ENCODE results near the gene ELFN1. TPM values are rescaled to one million over a fixed set of nuclear protein-coding genes. Genes with fewer than 3 reads are reported as not detected.
"Not testable (repeated sequence)": the region's sequence is repeated elsewhere in the genome, so short reads cannot be mapped to it uniquely, and the experiment has no call there.

ELFN1 gene
- total RNA-seq, 1 donor from 2014 or later: 12.0 TPM

DNA sequence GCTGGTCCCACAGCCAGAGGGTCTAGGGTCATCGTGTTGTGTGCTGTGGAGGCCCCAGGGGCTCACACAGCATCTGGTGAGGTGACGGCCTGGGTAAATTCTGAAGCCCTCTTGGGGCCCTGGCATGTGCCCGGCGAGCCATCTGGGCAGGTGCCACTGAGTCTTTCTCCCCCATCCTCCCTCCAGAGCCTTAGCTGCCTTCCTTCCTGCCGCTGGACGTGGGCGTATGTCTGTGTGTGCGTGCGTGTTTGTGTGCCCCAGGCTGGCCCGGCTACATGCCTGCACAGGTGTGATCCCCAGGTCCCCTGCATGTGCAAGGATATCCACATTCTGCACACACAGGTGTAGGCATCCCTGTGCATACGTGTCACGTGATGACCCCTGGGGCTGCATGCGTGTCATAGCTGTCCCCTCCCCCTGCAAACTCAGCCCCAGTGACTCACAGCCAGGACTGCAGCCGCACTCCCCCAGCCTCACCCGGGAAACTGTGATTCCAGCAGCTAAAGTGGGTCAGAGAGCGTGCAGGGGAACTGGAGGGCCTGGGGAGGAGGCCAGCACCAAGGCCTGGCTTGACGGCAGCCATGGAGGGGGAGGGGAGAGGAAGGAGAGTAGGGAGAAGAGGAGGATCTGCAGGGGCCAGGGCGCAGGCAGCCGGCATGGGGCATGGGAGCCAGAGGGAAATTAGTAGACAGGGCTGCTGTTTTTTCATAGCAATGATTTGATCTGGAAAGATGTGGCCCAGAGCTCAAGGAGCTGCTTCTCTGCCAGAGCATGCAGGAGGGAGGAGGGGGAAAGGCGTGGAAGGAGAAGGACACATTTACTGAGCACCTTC, 46.4 kb downstream of the ELFN1 start:
- intact Hi-C loops (cut with micrococcal nuclease): no loop called here
- ATAC-seq (no peak), DNase-seq (peak; percentile 24)

DNA sequence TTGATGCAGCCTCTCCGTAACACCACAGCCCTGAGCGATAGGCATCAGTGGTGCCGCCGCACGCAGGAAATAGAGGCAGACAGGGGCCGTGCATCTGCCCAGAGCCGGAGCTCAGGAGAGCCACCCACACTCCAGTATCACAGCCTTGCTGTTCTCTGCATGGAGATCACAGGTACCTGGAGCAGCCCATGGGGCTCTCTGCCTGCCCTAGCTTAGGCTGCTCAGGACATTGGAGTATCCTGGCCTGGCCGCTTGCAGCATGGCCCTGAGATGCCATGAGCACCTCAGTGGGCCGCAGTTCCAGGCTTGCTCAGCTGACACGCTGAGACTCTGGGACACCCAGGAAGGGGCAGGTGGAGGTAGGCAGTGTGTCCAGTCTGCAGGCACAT, 47.0 kb downstream of the ELFN1 start:
- intact Hi-C loops (cut with micrococcal nuclease): no loop called here
- ATAC-seq (no peak), DNase-seq (peak; percentile 13)

DNA sequence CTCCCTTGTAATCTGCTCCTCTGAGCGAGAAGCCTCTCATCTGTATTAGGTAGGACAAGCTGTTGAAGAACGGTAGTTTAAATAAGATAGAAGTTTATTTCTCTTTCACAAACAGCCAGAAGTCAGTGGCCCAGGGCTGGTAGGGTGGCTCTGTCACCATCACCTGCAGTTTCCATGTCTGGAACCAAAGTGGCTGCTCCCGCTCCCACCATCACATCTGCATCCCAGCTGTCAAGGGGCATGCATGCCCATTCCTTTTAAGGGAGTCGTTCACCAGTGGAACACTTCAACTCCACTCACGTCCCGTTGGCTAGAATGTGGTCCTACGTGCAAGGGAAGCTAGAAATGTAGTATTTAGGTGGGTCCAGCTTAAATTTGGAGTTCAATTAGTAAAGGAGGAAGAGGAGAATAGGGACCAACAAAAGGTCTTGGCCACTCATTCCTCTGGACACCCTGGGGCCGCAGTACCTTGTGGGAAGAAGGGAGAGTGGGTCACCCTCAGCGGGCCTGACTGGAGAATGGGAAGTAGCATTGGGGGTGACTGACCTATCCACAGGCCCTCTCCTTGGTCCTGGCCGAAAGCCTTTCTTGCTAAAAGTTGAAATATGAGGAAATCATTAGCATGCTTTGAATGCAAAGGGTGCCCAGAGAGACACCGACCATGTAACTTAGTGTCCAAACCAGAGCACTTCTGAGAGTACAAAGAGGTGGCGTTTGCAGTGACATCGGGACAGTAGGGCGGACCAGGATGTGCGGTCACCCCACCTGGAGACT, 48.0 kb downstream of the ELFN1 start:
- intact Hi-C loops (cut with micrococcal nuclease): no loop called here
- ATAC-seq (no peak), DNase-seq (peak; percentile 15)

DNA sequence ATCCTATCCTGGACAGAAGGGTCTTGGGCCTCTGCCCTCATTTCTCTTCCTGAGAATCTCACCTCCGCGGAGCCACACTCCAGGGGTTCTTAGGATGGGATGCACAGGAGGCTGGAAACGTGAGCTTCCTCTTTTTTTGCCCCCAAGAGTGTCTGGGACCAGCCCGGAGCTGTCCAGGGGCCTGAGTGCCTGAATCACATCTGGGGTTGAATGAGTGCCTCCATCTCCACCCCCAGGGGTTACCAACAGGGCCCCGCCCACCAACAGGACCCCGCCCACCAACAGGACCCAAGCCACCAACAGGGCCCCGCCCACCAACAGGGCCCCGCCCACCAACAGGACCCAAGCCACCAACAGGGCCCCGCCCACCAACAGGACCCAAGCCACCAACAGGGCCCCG, 48.8 kb downstream of the ELFN1 start:
- peak; percentile 21 for DNase-seq
- ATAC-seq; intact Hi-C loops (cut with micrococcal nuclease): not testable (repeated sequence)

DNA sequence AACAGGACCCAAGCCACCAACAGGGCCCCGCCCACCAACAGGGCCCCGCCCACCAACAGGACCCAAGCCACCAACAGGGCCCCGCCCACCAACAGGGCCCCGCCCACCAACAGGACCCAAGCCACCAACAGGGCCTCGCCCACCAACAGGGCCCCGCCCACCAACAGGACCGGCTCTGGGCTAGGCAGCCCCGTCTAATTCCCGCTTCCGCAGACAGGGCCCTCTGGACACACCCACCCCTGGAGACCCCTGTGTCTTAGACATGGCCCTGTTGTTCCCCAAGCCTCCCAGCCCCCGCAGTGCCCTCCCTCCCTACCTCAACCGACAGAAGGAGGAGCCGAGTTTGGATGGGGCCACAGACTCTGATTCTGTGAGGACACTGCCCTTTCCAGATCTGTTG, 49.2 kb downstream of the ELFN1 start:
- intact Hi-C loops (cut with micrococcal nuclease); ATAC-seq: not testable (repeated sequence)
- peak; percentile 11 for DNase-seq

DNA sequence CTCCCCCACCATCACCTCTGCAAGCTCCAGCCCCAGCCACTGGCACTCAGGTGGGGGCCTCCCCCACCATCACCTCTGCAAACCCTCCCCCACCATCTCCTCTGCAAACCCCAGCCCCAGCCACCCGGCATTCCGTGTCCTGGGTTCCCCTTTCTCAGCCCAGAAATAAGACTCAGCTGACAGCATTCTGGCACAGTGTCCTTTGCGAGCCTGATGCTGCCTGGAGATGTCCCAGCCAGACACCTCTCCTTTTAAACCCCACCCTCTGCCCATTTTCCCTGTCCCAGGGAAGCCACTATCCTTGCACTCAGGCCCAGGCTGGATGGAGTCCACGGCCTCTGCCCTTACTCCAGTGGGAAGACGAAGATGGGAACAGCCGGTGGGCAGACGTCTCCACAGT, 49.8 kb downstream of the ELFN1 start:
- DNase-seq: peak; percentile 48
- intact Hi-C loops (cut with micrococcal nuclease): no loop called here

DNA sequence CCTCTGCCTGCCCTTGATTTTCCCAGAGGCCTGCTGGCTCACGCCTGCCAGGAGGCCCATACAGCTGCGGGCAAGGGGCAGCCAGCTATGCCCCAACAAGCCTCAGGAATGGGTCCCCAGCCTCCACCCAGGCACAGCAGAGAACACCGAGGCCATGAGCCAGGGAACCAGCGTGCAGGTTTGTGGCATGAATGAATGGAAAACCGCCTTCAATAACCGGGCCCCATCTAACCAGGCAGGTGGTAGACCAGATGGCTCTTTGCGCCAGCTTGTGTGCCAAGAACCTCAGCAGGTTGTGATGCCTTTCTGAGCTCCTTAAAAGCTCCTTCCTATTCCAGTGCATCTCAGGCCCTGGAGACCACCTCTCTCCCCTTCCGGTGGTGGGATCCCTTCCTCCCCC, 50.2 kb downstream of the ELFN1 start:
- no peak for ATAC-seq
- no peak for DNase-seq
- intact Hi-C loops (cut with micrococcal nuclease): no loop called here

More for the DNA sequence above, 49.8 kb downstream of the ELFN1 start:
- ATAC-seq: peak; percentile 78

DNA sequence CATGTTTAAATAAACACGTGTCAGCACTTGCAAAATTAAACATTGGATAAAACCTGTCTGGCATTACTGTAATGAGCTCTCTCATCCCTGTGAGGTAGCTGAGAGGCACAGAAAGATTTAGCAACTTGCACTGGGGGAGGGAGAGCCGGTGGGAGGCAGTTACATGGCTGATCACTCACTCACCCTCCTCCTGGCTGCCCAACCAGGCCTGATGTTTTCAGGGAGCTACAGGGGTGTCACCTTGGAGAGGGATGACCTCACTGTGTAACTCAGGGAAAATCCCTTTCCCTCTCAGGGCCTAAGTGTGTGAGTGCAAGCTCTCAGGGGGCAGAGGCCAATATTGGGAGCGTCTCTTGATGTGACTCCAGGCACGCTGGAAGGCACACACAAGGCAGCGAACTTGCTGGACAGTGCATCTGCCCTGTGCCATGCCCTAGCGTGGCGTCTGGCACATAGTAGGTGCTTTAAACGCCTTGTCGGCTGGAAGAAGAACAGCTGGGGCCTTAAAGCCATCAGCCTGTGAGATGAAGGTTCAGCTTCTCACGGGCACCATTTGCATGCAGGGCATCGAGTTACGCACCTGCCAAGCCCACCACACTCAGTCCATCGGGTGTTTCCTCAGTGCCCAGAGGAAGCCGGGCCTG, 51.1 kb downstream of the ELFN1 start:
- intact Hi-C loops (cut with micrococcal nuclease): no loop called here
- DNase-seq (peak; percentile 17), ATAC-seq (no peak)

DNA sequence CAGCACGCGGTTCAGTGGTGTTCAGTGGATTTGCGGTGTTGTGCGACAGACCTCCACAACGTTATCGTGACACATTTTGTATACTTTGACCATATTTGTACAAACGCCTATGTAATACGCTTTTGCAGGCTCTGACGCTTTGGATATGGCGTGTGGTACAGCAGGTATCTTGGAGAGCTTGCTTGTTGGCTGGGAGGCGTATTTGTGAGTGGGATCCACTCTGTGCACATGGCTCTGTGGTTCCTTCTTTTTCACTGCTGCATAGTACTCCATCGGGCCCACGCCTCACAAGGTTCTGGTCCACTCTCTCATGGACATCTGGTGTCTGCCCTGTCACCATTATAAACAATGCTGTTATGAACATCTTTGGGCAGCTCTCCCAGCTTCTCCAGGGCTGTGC, 53.2 kb downstream of the ELFN1 start:
- DNase-seq (no peak), ATAC-seq (no peak)
- intact Hi-C loops (cut with micrococcal nuclease): no loop called here

DNA sequence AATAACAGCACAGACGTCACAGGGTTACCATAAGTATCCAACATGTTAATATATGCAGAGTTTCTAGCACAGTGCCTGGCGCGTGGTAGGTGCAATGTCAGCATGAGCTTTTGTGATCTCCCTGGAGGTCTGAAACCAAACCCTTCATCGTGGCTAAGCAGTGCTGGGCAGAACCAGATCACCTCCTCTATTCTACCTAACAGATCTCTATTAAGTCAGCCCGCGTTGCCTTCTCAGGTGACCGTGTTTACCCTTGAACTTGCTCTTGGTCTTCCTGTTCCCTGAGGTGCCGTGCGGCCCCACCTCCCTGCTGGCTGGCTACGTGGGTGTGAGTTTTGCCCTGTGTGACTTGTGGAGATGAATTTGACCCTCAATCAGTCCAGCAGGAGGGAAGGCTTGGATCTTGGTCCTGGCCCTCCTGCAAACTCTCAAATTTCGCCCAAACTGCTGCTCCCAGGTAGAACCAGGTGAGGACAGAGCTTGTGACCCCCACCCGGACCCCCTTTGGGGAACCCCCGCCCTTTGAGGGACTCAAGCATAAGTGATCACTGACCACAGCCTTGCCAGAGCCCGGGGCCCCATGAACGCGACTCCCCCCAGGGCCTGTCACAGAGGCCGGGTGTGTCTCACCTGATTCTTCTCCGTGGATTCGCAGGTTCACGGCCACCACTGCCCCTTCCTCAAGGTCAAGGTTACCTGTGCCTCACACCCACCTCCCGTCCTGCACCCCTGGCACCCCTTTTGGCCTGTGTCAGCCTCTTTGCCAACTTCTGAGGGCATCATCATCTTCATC, 54.2 kb downstream of the ELFN1 start:
- DNase-seq (peak; percentile 29), ATAC-seq (no peak)
- intact Hi-C loops (cut with micrococcal nuclease): no loop called here

DNA sequence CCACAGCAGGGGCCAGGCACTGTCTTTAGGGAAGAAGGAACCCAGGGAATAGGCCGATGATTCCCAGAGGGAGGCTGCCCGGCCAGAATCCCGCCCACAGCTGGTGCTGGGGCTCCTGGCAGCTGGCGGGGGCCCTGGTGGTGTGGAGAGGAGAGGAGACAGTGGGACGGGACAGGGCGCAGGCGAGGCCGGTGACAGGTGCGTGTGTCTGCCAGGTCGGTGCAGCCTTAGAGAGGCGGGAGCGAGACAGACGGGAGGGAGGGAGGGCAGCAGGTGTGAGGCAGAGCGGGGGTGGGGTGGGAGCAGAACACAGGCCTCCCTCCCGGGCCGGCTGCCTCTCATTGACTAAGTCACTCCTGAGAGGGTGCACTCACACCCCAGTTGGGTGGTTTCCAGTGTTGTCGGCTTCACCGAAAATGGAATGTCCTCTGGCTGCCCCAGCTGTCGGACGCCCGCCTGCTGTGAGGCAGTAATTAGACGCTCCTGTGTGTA, 55.2 kb downstream of the ELFN1 start:
- ATAC-seq (peak; percentile 90), DNase-seq (peak; percentile 89)
- intact Hi-C loops (cut with micrococcal nuclease): no loop called here

DNA sequence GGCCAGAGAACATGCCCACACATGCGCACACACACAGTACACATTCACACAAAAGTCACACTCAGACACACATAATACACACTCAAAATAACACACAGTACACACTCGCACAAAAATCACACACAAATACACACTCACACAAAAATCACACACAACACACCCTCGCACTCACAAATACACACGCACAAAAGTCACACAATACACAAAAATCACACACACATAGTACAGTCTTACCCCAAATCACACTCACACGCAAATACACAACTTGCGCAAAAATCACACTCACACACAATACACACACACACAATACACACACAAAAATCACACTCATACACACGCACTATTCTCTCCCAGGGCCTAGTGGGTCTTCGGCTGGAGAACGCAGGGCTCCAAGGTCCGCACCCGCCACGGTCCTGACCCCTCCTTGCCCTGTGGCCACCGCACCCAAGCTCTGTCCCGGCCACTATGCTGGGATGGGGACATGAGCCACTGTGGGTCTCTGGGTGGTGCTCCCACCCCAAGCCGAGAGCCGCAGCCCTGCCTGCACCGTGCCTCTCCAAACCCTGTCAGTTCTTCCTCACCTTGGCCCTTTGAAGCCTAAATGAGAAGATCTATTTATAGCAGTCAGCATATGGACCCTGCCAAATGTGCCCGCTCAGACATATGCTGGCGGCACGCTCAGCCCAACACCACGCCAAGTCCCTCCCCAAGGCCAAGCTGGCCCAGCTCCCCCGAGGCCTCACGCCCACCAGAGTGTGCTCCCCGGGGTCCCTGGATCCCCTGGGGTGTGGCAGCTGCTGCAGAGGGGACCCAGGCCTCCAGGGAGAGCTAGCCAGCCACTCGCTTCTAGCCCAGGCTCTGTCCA, 55.9 kb downstream of the ELFN1 start:
- peak; percentile 84 for ATAC-seq
- DNase-seq: peak; percentile 73
- intact Hi-C loops (cut with micrococcal nuclease): no loop called here

DNA sequence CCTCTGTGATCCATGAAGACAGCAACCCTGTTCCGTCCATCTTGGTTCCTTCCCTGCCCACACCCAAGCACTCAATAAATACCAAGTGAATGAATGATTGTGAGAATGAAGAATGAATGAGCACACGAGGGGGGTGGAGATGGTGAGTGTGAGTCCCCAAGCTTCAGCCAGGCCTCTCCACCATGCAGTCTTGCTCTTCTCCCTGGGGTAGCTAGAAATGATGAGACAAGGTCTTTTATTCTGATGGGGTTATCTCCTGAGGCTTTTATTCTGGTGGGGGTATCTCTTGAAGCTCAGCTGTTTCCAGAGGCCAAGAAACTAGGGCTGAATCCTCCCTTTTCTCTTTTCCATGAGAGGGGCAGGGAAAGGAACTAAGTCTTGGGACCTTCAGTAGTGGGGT, 57.0 kb downstream of the ELFN1 start:
- ATAC-seq (no peak), DNase-seq (no peak)
- intact Hi-C loops (cut with micrococcal nuclease): no loop called here

DNA sequence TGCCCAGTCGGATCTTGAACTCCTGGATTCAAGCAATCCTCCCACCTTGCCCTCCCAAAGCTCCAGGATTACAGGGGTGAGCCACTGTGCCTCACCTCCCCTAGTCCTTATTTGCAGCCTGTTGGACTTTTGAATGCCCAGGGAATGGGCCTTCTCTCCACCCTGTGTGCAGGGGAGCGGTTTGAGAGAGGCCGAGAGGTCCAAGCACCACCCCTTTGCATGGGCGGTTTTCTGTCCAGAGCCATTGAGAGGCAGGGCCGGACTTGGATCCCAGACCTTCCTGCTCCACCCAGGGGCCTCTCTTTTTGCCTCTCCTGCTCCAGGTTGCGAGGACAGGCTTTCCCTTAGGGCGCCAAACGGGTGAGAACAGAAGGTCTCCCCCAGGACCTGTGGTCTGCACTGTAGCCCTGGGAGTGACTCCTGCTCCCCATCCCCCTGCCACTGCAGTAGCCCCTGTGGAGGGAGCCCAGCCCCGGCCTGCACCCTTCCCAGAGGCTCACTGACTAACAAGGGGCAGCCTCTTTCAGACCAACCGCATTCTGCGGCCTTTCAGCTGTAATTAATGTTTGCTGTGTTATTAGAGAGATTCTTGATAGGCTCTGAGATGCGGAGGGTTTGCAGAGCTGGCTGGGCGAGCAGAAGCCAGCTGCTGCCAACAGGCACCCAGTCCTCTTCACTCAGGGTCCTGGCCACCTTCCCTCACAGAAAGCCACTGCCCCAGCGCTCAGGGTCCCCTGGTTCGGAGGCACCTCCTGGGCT, 57.9 kb downstream of the ELFN1 start:
- DNase-seq (no peak), ATAC-seq (no peak)
- intact Hi-C loops (cut with micrococcal nuclease): no loop called here

DNA sequence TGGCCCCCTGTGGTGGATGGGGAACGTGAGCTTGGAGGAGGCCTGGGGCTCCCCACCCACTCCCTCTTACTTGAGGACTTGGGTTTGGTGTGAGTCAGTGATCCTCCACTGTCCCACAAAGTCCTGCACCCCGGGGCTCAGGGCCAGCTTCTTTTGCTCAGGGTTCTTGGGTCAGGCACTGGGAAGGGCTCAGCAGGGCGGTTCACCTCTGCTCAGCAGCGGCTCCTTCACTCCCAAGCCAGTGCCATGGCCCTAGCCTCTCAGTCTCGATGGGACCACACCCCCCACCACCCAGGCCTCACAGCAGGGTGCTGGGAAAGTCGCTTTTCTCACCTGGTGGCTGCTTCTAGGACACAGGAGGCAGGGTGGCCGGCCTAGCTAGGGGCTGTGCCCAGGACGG, 59.1 kb downstream of the ELFN1 start:
- ATAC-seq (no peak), DNase-seq (no peak)
- intact Hi-C loops (cut with micrococcal nuclease): no loop called here

DNA sequence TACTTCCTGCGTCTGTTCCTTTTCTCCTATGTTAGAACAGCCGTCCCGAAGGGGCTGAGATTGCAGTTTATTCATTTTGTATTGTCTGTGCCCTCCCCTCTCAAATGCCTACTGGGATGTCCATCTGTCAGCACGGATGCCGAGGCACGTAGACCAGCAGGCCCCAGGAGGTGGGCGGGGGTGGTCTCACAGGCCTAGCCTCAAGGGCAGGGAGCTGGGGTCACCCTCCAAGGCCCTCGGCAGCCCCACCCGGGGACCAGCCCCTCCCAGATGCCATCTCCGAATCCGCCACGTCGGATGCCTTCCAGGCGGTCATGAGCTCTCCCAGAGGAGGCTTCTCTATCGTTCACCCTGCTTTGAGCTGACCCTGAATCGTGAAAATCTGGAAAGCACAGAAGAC, 59.7 kb downstream of the ELFN1 start:
- intact Hi-C loops (cut with micrococcal nuclease): no loop called here
- DNase-seq: peak; percentile 16
- ATAC-seq: no peak

DNA sequence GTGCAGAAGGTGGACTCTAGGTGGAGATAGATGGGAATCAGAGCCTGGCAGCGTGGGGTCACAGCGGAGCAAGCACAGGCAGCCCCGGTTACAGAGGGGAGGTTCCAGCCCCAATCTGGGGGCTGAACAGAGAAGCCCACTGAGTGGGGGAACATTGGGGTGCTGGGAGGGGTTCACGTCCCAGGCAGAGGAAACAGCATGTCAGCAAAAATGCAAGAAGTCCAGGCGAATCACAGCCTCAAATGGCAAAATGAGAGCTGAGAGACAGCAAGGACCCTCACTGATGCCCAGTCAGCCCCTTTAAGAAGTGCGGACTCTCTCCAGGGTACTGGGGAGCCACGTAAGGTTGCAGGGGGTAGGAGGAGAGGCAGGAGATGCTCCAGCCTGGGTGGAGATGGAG, 62.0 kb downstream of the ELFN1 start:
- intact Hi-C loops (cut with micrococcal nuclease): no loop called here
- peak; percentile 11 for DNase-seq
- no peak for ATAC-seq

DNA sequence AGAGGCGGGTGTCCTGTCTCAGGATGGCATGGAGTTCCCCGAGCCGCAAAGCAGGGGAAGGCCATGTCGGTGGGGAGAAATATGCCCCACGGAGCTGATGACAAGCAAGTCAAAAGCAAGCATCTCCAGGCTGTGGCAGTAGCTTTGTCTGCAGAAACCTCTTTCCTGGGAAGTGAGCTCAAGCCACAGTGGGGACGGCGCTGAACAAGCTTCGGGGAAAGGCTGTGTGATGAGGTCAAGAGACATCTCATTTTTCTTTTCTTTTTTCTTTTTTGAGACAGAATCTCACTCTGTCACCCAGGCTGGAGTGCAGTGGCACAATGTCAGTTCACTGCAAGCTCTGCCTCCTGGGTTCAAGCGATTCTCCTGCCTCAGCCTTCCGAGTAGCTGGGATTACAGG, 62.6 kb downstream of the ELFN1 start:
- intact Hi-C loops (cut with micrococcal nuclease): no loop called here
- DNase-seq (peak; percentile 2), ATAC-seq (no peak)

Data from left ventricle myocardium superior (tissue), 1 donor.